Ovary (tissue), 9 donors: ENCODE results near the gene C15orf61. TPM values are rescaled to one million over a fixed set of nuclear protein-coding genes. Genes with fewer than 3 reads are reported as not detected.

ENCODE experiments used
- DNase-seq, 5 donors: peaks; one replicate each; pipeline ENCODE4 v3.0.0-alpha.2; 2019 to 2020
- H3K27ac ChIP-seq, 2 donors: fragments of 200-600 bp; one replicate each; pipeline versions ENCODE4 v1.5.1 to v1.8.0; 2019 to 2022
- H3K27me3 ChIP-seq: fragments of 200-600 bp; one replicate; pipeline ENCODE4 v1.8.0; 2022
- H3K36me3 ChIP-seq: fragments of 200-600 bp; sonication (generic); one replicate; pipeline ENCODE4 v1.5.1; 2019
- H3K4me1 ChIP-seq: one replicate; pipeline ENCODE4 v1.8.1; 2013; ENCODE audit warnings: mild to moderate bottlenecking, moderate library complexity; ENCODE audit not compliant: insufficient read depth
- H3K4me3 ChIP-seq: fragments of 200-600 bp; sonication (generic); one replicate; pipeline ENCODE4 v1.5.1; 2017
- H3K9me3 ChIP-seq, 2 donors: fragments of 200-600 bp in 1 of 2; sonication (generic) in 1 of 2; one replicate each; pipeline versions ENCODE4 v1.5.1 to v1.8.1; 2013 to 2019; ENCODE audit warnings: mild to moderate bottlenecking in 1 of 2, moderate library complexity in 1 of 2
- EP300 ChIP-seq: sonication (generic); formaldehyde crosslinking; IDR thresholded peaks from one replicate; pipeline ENCODE4 v1.6.1; 2017; ENCODE audit warnings: antibody characterized with exemption
- POLR2A ChIP-seq: fragments of 450-650 bp; IDR thresholded peaks from one replicate; pipeline ENCODE4 v1.6.1; 2017; ENCODE audit warnings: antibody characterized with exemption, mild to moderate bottlenecking, moderate library complexity
- WGBS, 3 donors: extraction: QIAGEN DNeasy Blood & Tissue Kit in 1 of 3; methylation state at CpG; one replicate each; pipeline versions ENCODE4 v1.1.5 to v1.1.7; 2013 to 2017; 5-methylcytosine and 5-hydroxymethylcytosine counted together
- intact Hi-C, 4 donors: fragments of 100-400 bp; cut with DNase I; formaldehyde crosslinking; loops; one replicate each; pipeline versions ENCODE4 v1.11.0 to v1.15.1; 2022 to 2023
- polyA plus RNA-seq, 2 donors: library from polyadenylated mRNA; stranded (reverse); fragments of 200-250 nt in 1 of 2; fragments of 350-450 nt in 1 of 2; fragmentation: Illumina TruSeq in 1 of 2; extraction: RNeasy Lipid Tissue Mini Kit (QIAGEN cat#74804) in 1 of 2; gene quantifications; one replicate each; pipeline ENCODE4 v1.2.3, GENCODE V29; 2013 to 2014
- total RNA-seq, 7 donors: library from RNA; depleted of rRNA in 2 of 7; stranded (reverse); fragments of >200 nt in 2 of 7; fragmentation: NEBNext Ultra II Directional in 3 of 7; extraction: Animal tissue kit (Norgen Biotek cat#: 25700) in 3 of 7; gene quantifications; one replicate each; pipeline versions ENCODE4 v1.1.0 to v1.2.4, GENCODE V29; 2016 to 2023
- TF ChIP-seq, protein P1 (sequence below), 3 donors: fragments of 450-650 bp in 2 of 3; fragments of 200-600 bp in 1 of 3; IDR thresholded peaks; one replicate each; pipeline versions ENCODE4 v1.5.1 to v1.8.0; 2016 to 2022; ENCODE audit warnings: antibody characterized with exemption in 3 of 3, mild to moderate bottlenecking in 1 of 3
- donor health status: DM: no; HTN: no; CAD: no; lungs with moderate emphysema.
- donor health status: DM: no; HTN: no; CAD: no.
- donor health status: Bipolar disorder and iron deficiency.
- donor health status: DM: yes; HTN: yes; CAD: no.
- donor health status: DM: no; HTN: no; CAD: no.
- donor health status: DM: yes; HTN: yes; CAD: no.

Gene C15orf61
- total and polyA plus RNA-seq, 9 donors, result 2.7 to 7.8 (median 6.6) TPM

DNA sequence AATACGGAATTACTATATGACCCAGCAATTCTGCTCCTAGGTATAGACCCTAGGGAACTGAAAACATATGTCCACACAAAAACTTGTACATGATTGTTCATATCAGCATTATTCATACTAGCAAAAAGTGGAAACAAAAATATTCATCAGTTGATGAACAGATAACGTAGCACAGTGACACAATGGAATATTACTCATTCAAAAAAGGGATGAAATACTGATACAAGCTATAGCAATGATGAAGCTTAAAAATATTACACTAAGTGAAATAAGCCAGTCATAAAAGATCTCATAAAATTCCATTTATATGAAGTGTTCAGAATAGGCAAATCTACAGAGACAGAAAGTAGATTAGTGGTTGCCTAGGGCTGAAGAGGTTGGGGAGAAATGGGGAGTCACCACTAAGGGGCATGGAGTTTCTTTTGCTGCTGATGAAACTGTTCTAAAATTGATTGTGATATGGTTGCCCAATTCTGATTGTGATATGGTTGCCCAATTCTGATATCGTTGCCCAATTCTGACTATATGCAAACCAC is 10.5 kb downstream of the C15orf61 start:
- Histone ChIP-seq H3K27ac (no peak overlapping the region), H3K4me1 (no peaks in the 10 kb centered on the region), H3K27me3 (no peaks in the 10 kb centered on the region), H3K9me3 (no peaks in the 10 kb centered on the region), H3K36me3 (no peaks in the 10 kb centered on the region), H3K4me3 (no peak overlapping the region)
- DNase-seq, result no peak
- 82 to 86% (median 84%) methylated on average over 3 of the region's 3 CpGs for WGBS, 3 donors
- intact Hi-C loops, result no loop called here
- TF ChIP-seq EP300 (no peak), POLR2A (no peak)
- TF ChIP-seq, protein P1, sequence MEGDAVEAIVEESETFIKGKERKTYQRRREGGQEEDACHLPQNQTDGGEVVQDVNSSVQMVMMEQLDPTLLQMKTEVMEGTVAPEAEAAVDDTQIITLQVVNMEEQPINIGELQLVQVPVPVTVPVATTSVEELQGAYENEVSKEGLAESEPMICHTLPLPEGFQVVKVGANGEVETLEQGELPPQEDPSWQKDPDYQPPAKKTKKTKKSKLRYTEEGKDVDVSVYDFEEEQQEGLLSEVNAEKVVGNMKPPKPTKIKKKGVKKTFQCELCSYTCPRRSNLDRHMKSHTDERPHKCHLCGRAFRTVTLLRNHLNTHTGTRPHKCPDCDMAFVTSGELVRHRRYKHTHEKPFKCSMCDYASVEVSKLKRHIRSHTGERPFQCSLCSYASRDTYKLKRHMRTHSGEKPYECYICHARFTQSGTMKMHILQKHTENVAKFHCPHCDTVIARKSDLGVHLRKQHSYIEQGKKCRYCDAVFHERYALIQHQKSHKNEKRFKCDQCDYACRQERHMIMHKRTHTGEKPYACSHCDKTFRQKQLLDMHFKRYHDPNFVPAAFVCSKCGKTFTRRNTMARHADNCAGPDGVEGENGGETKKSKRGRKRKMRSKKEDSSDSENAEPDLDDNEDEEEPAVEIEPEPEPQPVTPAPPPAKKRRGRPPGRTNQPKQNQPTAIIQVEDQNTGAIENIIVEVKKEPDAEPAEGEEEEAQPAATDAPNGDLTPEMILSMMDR (IDR thresholded peaks at IDR 0.05), result no peak

DNA sequence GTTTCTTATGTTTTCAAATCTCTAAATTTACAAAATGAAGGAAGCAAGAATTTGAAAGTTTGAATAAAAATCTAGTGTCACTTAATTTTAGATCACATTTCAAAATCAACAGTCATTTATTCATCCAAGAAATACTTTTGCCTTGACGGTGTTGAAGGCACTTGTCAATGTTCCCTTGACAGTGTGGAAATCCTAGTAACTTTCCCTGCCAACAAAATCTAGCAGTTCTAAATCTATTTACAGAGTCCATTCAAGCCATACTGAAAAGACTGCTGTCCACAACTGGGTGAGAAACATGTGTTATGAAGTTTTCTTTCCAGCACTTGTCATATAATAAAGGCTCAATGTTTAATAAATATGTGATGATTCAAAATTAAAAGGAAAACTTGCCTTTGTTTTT is 12.9 kb downstream of the C15orf61 start:
- no peak overlapping the region for H3K4me3 ChIP-seq
- H3K36me3 ChIP-seq, result no peaks in the 10 kb centered on the region
- 81 to 91% (median 84%) methylated on average over 1 of the region's 1 CpG for WGBS, 3 donors
- no peaks in the 10 kb centered on the region for H3K9me3 ChIP-seq
- H3K4me1 ChIP-seq, result no peaks in the 10 kb centered on the region
- H3K27ac ChIP-seq, result no peak overlapping the region
- no peak for DNase-seq
- intact Hi-C loops, result no loop called here
- TF ChIP-seq EP300 (no peak), POLR2A (no peak)
- TF ChIP-seq, protein P1 (IDR thresholded peaks at IDR 0.05), result no peak
- H3K27me3 ChIP-seq, result no peaks in the 10 kb centered on the region

DNA sequence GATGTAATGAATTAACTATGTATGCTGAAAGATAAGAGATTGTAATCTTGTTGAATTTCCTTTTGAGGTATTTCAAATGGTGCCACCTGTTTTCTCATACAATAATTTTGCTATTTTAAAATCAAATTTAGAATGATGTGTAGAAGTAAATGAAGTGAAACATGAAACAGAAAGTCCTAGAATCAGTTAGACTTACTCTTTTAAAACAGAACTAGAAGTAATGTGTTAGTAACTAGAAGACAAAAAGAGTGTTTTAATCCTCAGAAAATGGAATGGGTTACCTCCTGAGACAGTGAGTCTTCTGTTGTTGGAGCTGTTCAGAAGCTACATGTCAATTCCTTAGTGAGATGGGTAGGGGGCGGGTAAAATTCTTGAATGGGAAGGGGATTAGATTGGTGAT is 13.4 kb downstream of the C15orf61 start:
- Histone ChIP-seq H3K27ac (no peak overlapping the region), H3K4me3 (no peak overlapping the region)

DNA sequence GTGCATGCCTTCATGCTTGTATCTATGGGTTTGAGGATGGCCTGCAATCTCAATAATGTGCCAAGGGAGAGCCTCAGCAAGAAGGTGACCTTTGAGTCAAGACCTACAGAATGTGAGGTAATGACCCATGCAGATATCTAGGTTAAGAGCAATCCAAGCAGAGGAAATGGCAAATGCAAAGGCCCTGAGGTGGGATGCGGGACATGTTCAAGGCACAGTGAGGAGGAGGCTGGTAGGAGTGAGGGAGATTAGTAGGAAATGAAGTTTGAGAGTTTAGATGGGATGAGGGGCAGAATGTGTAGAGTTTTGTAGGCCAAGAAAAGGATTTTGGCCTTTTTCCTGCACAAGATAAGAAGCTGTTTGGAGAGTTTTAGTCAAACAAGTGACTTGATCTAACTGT is 16.8 kb downstream of the C15orf61 start:
- whole genome bisulfite sequencing, 3 donors, result 91 to 97% (median 95%) methylated on average over 1 of the region's 1 CpG
- no peak overlapping the region for H3K4me3 ChIP-seq
- intact Hi-C loops, result no loop called here
- H3K4me1 ChIP-seq, result no peaks in the 10 kb centered on the region
- TF ChIP-seq, protein P1 (IDR thresholded peaks at IDR 0.05), result no peak
- TF ChIP-seq POLR2A, result no peak
- H3K9me3 ChIP-seq, result no peaks in the 10 kb centered on the region
- no peak for DNase-seq
- no peaks in the 10 kb centered on the region for H3K27me3 ChIP-seq
- H3K36me3 ChIP-seq, result no peaks in the 10 kb centered on the region
- no peak overlapping the region for H3K27ac ChIP-seq

More for the DNA sequence above, 13.4 kb downstream of the C15orf61 start:
- Histone ChIP-seq H3K4me1 (no peaks in the 10 kb centered on the region), H3K36me3 (no peaks in the 10 kb centered on the region), H3K9me3 (no peaks in the 10 kb centered on the region), H3K27me3 (no peaks in the 10 kb centered on the region)
- no peak for DNase-seq
- intact Hi-C loops, result no loop called here
- WGBS, 3 donors, result 84 to 96% (median 94%) methylated on average over 1 of the region's 1 CpG
- TF ChIP-seq POLR2A (no peak), EP300 (no peak)
- TF ChIP-seq, protein P1 (IDR thresholded peaks at IDR 0.05), result no peak
